Globus pallidus (tissue), 1 donor: ENCODE results near the gene REXO1.
A peak's percentile ranks its signal among the peaks of the same experiment; 100 is the strongest.
"Not testable (repeated sequence)": the region's sequence is repeated elsewhere in the genome, so short reads cannot be mapped to it uniquely, and the experiment has no call there.

ENCODE experiments used
- DNase-seq: peaks from one replicate; pipeline ENCODE4 v3.0.0-alpha.2; 2015; ENCODE audit warnings: low spot score

The REXO1 gene, protein sequence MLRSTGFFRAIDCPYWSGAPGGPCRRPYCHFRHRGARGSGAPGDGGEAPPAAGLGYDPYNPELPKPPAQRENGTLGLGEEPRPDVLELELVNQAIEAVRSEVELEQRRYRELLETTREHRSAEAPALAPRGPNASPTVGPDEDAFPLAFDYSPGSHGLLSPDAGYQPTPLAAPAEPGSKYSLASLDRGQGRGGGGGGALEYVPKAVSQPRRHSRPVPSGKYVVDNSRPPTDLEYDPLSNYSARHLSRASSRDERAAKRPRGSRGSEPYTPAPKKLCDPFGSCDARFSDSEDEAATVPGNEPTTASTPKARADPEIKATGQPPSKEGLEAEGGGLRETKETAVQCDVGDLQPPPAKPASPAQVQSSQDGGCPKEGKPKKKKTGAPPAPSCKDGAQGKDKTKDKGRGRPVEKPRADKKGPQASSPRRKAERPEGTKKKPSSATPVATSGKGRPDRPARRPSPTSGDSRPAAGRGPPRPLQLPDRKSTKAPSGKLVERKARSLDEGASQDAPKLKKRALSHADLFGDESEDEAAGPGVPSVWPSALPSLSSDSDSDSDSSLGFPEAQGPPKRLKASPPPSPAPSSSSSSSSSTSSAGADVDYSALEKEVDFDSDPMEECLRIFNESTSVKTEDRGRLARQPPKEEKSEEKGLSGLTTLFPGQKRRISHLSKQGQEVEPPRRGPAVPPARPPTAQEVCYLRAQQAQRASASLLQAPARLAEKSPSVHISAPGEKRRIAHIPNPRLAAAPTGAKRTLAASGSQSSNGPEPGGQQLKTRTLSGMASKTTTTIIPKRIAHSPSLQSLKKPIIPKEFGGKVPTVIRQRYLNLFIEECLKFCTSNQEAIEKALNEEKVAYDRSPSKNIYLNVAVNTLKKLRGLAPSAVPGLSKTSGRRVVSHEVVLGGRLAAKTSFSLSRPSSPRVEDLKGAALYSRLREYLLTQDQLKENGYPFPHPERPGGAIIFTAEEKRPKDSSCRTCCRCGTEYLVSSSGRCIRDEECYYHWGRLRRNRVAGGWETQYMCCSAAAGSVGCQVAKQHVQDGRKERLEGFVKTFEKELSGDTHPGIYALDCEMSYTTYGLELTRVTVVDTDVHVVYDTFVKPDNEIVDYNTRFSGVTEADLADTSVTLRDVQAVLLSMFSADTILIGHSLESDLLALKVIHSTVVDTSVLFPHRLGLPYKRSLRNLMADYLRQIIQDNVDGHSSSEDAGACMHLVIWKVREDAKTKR

DNA sequence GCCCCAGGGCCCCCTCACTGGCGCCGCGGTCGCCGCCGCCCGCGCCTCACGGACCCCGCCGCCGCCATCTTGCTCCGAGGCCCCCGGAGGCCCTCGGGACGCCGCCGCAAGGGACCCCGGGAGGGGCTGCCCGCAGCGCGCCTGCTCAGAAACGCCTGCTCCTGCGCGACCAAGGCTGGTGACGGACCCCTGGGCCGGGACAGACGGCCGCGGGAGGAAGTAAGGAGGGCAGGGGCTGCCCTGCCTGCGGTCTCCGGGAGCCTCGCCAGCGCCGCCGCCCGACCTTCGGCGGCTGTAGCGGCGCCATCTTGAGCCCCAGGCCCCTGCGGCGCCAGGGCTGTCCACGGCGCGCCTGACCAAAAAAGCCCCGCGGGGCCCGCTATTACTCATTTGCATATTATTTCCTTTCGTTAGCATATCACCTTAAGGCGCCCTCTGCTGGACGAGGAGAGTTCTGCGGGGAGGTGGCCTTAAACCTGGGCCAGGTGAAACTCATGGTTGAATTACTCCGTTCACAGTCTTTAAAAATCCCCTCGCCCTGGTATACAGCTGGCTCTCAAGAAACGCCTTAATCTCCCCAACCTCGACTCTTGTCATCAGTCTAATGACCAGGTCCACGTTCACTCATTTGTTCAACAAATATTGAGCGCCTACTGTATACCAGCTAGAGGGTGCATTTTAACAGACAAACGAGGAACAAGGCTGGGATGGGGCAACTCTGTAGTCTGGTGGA is at the start of gene REXO1:
Gene REXO1 (minus strand): TSS at position 85 of the 733 bp plus-strand sequence. CDS start 125 bp downstream, outside the sequence.
- DNase-seq: peak; percentile 91

DNA sequence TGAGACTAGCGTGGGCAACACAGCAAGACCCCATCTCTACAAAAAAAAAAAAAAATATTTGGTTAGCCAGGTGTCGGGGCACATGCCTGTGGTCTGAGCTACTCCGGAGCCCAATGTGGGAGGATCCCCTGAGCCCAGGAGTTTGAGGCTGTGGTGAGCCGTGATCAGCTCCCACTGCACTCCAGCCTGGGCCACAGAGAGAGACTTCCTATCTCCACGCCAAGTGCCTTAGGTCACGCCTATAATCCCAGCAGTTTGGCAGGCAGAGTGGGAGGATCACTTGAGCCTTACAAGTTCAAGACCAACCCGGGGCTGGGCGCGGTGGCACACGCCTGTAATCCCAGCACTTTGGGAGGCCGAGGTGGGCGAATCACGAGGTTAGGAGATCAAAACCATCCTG is 48.2 kb upstream of the REXO1 start:
- DNase-seq: no peak

DNA sequence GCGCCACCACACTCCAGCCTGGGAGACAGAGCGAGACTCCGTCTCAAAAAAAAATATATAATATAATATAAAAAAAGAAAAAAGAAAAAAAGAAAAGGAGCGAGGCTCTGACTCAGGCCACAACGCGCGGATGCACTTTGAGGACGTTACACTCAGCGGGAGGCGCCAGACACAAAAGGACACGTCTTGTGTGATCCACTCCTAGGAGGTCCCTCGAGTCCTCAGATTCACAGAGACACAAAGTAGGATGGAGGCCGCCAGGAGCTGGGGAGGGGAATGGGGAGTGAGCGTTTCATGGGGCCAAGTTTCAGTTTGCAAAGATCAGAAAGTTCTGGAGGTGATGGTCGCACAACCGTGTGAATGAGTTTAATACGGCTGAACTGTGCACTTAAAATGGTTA is 45.5 kb upstream of the REXO1 start:
- no peak for DNase-seq

DNA sequence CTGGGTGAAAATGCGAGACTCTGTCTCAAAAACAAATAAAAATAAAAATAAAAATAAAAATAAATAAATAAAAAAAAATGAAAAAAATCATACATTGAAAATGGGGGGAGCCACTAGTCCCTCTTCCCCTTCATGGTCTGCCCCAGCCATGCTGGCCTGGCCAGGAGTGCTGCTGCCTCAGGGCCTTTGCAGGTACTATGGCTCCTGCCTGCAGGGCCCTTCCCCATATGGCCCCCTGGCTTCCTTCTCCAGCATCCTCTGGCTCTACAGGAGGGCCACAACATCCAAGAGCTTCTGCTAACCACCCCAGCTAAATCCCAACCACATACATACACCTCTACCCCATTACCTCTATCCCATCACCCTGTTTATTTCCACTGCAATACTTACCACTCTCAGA is 41.6 kb upstream of the REXO1 start:
- no peak for DNase-seq

DNA sequence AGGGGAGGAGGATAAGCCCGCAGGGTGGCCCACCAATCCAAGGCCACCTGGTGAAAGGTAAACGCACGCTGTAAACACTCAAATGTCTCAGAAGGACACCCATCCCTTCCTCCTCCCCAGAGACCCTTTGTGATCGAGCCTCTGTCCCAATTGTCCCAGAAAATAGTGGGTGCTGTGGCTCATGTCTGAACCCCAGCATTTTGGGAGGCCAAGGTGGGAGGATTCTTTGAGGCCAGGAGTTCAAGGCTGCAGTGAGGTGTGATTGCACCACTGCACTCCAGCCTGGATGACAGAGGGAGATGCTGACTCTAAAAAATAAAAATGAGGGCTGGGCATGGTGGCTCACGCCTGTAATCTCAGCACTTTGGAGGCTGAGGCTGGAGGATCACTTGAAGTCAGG is 40.1 kb upstream of the REXO1 start:
- no peak for DNase-seq

DNA sequence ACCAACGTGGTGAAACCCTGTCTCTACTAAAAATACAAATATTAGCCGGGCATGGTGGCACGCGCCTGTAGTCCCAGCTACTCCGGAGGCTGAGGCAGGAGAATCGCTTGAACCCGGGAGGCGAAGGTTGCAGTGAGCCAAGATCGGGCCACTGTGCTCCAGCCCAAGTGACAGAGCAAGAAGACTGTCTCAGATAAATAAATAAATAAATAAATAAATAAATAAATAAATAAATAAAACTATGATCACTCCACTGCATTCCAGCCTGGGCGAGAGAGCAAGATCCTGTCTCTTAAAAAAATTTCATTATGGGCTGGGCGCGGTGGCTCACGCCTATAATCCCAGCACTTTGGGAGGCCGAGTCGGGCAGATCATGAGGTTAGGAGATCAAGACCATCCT is 38.1 kb upstream of the REXO1 start:
- DNase-seq: not testable (repeated sequence)

DNA sequence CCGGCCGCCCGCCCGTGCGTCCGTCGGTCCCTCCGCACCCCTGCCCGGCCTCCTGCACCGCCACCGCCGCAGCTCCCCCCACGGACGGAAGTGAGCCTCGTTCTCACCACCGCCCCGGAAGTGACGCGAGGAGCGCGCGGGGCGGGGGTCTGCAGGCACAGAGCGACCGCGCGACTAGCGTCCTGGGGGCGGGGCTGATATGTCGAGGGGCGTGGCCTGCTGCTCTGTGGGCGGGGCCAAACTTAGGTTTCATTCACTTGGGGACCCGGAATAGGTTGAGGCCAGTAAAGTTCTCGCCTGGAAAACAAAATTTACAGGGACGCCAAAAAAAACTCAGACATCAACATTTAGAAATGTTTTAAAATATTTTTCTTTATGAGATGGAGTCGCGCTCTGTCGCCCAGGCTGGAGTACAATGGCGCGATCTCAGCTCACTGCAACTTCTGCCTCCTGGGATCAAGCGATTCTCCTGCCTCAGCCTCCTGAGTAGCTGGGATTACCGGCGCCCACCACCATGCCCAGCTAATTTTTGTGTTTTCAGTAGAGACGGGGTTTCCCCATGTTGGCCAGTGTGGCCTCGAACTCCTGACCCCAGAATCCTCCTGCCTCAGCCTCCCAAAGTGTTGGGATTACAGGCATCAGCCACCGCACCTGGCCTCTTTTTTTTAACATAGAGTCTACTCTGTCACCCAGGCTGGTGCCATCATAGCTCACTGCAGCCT is 37.3 kb upstream of the REXO1 start, which contains the start of gene ABHD17A:
Gene ABHD17A (minus strand): TSS at position 99 of the 722 bp plus-strand sequence. CDS start 3,930 bp downstream, outside the sequence.
- DNase-seq: peak; percentile 92

DNA sequence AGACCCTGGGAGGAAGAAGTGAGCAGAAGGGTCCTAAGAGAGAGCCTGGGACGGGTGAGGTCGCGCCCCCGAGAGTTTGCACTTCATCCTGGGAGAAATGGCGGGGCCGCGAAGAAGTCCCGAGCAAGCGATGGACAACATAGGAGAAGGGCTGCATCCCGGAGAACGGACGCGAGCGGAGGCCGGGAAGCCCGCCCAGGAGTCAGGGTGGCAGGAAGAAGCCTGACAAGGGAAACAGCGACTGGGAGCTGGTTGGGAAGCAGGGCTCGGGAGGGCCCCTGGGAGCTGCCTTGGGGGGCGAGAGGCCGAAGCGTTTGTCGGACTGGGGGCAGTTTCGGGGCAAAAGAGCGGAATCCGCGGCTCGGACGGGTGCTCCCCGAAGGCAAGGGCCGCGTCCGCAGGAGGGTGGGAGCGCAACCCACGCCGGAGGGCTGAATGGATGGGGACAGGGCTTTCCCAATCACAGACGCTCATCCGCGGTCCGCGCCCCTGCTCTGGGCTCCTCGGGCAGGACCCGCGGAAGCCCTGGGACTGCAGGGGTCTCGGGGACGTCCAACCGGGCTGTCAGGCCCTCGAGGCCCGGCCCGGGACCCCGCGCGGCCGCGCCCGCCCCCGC is 36.5 kb upstream of the REXO1 start:
- DNase-seq: no peak

DNA sequence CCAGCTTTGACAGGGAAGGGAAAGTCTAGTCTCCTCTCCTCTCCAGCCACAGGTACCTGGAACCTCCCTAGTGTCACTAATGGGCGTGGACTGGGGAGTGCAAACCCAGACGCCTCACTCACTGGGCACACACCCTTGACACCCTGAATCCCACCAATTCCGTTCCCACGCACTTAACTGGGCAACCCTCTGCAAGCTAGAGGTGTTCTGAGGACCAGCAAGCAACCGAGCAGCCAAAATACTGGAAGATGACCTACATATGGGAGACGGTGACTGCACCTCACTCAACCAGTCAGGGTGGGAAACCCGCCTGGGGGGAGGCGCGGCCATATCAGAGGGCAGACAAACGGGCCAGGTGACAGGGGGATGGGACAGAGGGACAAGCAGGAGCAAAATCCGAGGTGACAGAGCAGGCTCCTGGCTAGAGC is 36.0 kb upstream of the REXO1 start:
- no peak for DNase-seq

DNA sequence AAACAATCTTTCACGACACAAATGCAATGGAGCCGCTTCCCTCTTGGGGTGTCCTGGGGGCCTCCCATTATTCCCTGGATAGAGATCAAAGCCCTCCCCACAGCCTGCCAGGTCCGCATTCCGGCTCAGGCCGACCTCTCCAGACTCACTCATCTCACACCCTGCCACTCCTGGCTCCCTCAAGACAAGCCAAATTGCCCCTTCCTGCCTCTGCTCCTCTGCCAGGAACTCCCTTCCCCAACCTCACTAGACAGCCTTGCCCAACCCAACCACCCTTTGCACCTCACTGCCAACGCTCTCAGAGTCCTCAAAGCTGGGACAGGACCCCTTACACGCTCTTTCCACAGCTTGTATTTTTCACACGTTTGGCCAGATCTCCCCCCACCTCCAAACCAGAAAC is 35.5 kb upstream of the REXO1 start:
- no peak for DNase-seq

DNA sequence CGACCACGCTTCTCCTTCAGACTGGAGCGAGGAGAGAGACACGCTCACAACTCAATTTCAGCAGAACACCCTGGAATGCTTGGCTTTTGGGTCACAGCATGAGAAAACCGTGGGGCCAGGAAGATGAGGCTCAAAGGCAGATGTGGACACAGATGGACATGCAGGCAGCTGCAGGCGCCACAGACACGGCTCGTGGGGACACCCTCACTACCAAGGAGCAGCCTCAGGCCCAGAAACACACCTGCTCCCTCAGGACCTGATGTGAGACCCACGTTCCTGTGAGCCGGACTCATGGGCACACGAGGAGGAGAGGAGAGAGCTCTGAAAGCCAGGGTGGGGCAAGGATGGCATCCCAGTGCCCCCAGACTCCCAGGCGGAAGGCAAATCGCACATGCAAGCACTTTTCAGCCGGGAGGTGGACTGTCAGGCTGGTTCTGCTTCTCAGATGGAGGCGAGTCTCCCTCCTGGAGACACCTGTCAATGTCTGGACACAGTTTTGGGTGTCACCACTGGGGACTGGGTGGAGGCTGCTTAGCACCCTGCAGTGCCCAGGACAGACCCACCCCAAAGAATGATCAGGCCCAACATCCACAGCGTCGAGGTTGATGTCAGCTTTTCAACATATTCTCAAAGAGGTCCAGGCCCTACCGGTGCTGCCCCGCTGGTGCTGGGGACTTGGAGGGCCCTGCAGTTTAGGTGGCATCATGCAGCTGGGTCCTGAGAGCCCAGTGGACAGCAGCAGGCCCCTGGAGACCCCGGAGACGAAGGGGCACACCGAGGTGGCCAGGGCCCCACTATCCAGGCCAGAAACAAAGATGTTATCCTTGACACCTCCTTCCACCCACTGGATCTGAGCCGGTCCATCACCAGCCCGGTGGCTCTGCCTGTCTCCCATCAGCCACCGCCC is 34.8 kb upstream of the REXO1 start:
- peak; percentile 51 for DNase-seq

DNA sequence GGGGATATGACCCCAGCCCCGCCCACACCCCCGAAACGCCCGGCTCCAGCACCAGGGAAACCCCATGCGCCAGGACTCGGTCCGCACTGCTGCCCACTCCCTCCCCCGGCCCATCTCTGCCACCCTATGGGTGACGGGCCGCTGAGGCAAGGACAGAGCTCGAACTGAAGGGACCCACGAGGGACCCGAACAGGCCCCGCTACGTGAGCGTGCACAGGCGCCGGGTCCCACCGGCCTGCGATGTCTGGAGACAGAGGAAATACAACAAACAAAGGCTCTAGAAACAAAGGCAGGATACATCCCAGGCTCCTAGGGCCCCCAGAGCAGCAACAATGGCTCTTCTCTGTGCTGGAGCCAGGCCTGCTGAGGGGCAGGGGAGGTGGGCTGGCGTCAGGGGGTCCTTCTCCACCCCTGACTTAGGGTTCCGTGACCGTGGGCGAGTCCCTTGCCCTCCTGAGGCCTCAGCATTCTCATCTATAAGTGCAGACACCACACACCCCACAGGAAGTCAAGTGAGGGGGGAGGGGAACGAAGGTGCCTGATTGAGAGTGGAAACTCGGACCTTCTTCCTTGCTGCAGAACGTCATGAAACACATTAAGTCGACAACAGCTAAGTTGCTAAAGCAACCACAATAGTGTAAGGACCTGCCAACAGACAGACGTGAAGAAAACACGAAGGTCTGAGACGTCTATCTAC is 34.0 kb upstream of the REXO1 start:
- DNase-seq: peak; percentile 82

DNA sequence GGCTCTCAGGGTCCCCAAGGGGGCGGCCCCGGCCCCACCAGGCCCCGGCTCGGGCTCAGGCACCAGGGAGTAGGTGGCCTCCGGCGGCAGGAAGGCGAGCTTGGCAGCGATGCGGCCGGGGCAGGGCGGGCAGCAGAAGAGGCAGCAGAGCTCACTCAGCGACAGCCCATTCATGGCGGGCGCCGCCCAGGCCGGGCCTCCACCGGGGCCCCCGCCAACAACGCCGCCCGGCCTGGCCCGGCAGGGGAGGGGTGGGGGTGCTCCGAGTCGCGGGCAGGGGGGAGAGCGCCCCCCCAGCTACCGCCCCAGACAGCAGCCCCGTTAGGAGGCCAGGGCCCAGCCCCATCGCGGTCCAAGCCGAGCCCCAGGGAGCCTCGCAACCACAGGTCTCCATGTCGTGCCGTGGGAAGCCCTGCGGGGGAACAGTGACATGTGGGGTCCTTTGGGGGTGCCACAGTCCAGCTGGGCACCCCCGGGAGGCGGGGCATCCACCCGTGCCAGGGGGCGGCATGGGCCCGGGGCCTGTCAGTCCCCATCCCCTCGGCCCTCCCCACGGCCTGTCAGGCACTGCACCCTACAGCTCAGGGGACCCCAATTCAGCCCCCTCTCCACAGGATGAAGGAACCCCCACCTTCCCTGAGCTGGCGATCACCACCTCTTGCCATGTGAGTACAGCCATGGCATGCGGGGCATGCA is 33.3 kb upstream of the REXO1 start:
- not testable (repeated sequence) for DNase-seq

DNA sequence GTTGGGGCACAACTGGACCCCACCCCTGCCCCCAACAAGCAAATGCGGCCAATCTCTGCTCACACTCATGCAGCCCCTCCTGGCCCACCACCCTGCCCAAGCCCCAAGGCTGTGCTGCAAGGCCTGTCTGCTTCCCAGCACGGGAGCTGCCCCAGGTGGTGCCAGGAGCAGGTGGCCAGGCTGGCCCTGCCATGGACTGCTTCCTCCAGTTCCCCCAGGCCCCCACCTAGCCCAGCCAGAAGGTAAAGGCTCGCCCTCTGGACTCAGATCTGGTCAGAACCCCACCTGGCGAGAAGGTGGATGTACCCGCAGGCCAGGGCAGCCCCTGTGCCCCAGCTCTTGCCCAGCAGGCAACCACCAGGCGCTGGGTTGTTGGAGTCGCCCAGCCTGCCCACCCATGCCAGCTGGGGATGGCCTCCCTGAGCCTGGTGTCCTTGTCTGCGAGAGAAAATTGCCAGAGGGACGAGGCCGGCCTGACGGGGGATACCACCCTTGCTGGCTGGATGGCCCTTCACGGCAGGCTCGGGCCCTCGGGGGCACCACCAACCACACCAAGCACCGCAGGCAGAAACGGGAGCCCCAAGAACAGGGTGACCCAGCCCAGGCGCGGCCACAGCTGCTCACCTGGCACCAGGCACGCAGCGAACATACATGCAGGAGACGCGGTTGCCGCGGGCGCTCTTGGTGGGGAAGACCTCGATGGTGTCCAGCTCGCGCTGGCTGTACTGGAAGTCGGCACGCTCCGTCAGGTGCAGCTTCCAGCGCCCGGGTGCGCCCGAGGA is 32.5 kb upstream of the REXO1 start:
- no peak for DNase-seq

DNA sequence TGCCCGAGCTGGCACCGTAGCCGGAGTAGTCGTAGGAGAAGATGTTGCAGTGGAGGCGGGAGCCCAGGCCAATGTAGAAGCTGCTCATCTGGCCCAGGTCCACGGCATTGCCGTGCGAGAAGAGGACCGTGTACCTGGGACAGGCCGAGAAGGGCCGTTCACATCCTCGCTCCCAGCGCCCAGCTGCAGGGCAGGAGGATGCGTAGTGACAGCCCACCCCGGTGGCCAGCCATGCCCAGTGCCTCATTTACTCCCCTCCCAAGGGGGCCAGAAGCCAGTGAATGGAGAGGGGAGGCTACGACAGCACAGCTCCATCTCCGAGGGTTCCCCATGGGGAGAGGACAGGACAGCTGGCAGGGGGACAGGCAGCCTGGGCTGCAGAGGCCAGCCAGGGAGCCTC is 31.7 kb upstream of the REXO1 start:
- DNase-seq: not testable (repeated sequence)

DNA sequence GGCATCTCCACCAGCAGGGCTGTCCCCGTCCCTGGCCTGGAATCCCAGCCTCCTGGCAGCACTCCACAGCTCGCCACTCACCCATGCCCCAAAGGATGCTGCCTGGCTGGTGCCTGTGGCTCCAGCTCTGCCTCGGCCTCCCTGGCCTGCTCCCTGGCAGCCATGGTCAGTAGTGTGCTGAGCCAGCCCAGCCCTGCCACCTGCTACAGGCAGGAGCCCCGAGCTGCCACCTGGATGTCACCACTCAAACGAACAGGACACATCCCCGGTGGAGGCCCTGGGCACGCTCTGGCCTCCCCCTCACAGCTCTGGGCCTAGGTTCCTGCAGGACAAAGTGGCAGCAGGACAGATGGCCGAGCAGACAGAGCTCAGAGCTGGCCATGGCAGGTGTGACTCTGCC is 30.3 kb upstream of the REXO1 start:
- DNase-seq: not testable (repeated sequence)

DNA sequence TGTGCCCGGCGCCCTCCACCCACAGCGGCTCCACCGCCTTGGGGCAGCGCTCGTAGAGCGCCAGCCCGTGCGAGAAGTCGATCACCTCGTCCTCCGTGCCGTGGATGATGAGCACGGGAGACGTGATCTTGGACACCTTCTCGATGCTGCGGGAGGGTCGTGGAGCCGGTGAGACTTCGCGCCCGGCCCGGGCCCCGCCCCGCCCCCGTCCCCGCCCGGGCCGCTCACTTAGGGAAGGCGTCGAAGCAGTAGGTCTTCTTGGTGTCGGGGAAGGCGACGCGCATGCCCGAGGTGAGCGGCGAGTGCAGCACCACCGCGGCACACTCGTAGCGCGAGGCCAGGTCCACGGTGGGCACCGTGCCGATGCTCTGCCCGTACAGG is 29.0 kb upstream of the REXO1 start:
- DNase-seq: not testable (repeated sequence)
